Measurements from ENCODE around the gene CAPNS1. TPM values are rescaled to one million over a fixed set of nuclear protein-coding genes. Genes with fewer than 3 reads are reported as not detected.

The CAPNS1 gene
- total and polyA plus RNA-seq, 8 donors: 93.7 to 575 (median 153) TPM

DNA sequence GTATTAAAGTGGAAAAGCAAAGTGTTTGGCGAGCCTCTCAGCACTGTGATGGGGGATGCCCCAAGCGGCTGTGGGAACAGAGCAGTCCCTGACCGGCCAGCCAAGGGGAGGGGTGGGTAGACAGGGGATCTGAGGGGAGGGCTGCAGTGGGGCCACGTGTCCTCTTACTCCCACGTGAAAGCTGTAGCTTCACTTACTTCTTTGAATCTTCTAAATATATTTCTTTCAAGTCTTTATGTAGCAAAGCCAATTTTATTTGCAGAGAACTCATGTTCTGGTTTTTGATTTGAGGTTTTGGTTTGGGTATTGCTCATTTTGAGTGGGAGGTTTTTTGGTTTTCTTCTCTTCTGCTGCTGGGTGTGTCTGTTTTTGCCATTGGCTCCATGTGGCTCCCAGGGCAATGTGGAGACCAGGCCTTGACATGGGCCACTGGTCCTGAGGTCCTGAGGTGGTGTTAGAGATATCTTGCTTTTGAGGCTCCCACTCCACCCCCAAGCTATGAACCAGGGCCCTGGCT, 46.7 kb upstream of the CAPNS1 start:
- Histone ChIP-seq H3K4me3 (no peak overlapping the region), H3K9me3 (no peaks in the 10 kb centered on the region), H3K27me3 (no peaks in the 10 kb centered on the region), H3K36me3 (peaks cover 0 to 5% (median 0%) of the 10 kb centered on the region in 4 donors), H3K27ac (no peak overlapping the region), H3K4me1 (no peaks in the 10 kb centered on the region)
- WGBS, 5 donors: 76 to 90% (median 85%) methylated on average over 5 of the region's 5 CpGs
- no peak for TF ChIP-seq EP300 (IDR thresholded peaks at IDR 0.05)
- no peak for TF ChIP-seq POLR2A (IDR thresholded peaks at IDR 0.05)
- TF ChIP-seq POLR2AphosphoS5 (IDR thresholded peaks at IDR 0.05): no peak
- TF ChIP-seq, protein P1, sequence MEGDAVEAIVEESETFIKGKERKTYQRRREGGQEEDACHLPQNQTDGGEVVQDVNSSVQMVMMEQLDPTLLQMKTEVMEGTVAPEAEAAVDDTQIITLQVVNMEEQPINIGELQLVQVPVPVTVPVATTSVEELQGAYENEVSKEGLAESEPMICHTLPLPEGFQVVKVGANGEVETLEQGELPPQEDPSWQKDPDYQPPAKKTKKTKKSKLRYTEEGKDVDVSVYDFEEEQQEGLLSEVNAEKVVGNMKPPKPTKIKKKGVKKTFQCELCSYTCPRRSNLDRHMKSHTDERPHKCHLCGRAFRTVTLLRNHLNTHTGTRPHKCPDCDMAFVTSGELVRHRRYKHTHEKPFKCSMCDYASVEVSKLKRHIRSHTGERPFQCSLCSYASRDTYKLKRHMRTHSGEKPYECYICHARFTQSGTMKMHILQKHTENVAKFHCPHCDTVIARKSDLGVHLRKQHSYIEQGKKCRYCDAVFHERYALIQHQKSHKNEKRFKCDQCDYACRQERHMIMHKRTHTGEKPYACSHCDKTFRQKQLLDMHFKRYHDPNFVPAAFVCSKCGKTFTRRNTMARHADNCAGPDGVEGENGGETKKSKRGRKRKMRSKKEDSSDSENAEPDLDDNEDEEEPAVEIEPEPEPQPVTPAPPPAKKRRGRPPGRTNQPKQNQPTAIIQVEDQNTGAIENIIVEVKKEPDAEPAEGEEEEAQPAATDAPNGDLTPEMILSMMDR (IDR thresholded peaks at IDR 0.05): no peak
- DNase-seq: no peak
- intact Hi-C loops (cut with DNase I; ENCODE audit: low total_unique reads): no loop called here

GRCh38 chr19:36093687-36094086, 46.2 kb upstream of the CAPNS1 start:
- DNase-seq: no peak
- no peak for TF ChIP-seq POLR2A (IDR thresholded peaks at IDR 0.05)
- TF ChIP-seq EP300 (IDR thresholded peaks at IDR 0.05): no peak
- TF ChIP-seq, protein P1 (IDR thresholded peaks at IDR 0.05): no peak
- no peak for TF ChIP-seq POLR2AphosphoS5 (IDR thresholded peaks at IDR 0.05)
- Histone ChIP-seq H3K9me3 (no peaks in the 10 kb centered on the region), H3K4me1 (no peaks in the 10 kb centered on the region), H3K27ac (no peak overlapping the region), H3K4me3 (no peak overlapping the region), H3K36me3 (peaks cover 0 to 5% (median 0%) of the 10 kb centered on the region in 4 donors), H3K27me3 (no peaks in the 10 kb centered on the region)
- intact Hi-C loops (cut with DNase I; ENCODE audit: low total_unique reads): no loop called here
- 67 to 90% (median 81%) methylated on average over 5 to 6 of the region's 6 CpGs for WGBS, 5 donors

- peaks cover 0 to 5% (median 0%) of the 10 kb centered on the region in 4 donors for H3K36me3 ChIP-seq
- intact Hi-C loops (cut with DNase I; ENCODE audit: low total_unique reads): no loop called here
- no peak for DNase-seq
- H3K4me3 ChIP-seq: no peak overlapping the region
- WGBS, 5 donors: 85 to 94% (median 91%) methylated on average over 6 of the region's 6 CpGs
- H3K27me3 ChIP-seq: no peaks in the 10 kb centered on the region
- TF ChIP-seq POLR2AphosphoS5 (IDR thresholded peaks at IDR 0.05) (no peak), EP300 (IDR thresholded peaks at IDR 0.05) (no peak), POLR2A (IDR thresholded peaks at IDR 0.05) (no peak)
- TF ChIP-seq, protein P1 (IDR thresholded peaks at IDR 0.05): no peak
- H3K9me3 ChIP-seq: no peaks in the 10 kb centered on the region
- no peak overlapping the region for H3K27ac ChIP-seq
- no peaks in the 10 kb centered on the region for H3K4me1 ChIP-seq
Observed at GRCh38 chr19:36097036-36097435, 42.8 kb upstream of the CAPNS1 start.

- H3K27me3 ChIP-seq: no peaks in the 10 kb centered on the region
- no peak overlapping the region for H3K4me3 ChIP-seq
- H3K4me1 ChIP-seq: no peaks in the 10 kb centered on the region
- peaks cover 0 to 7% (median under 1%) of the 10 kb centered on the region in 4 donors for H3K36me3 ChIP-seq
- no peak for DNase-seq
- WGBS, 5 donors: 89 to 95% (median 92%) methylated on average over 15 to 19 of the region's 19 CpGs
- H3K9me3 ChIP-seq: no peaks in the 10 kb centered on the region
- intact Hi-C loops (cut with DNase I; ENCODE audit: low total_unique reads): no loop called here
- TF ChIP-seq EP300 (IDR thresholded peaks at IDR 0.05) (no peak), POLR2A (IDR thresholded peaks at IDR 0.05) (no peak), POLR2AphosphoS5 (IDR thresholded peaks at IDR 0.05) (no peak)
- TF ChIP-seq, protein P1 (IDR thresholded peaks at IDR 0.05): no peak
- H3K27ac ChIP-seq: no peak overlapping the region
Observed at GRCh38 chr19:36099166-36099785, 40.6 kb upstream of the CAPNS1 start.

Measured in stomach (tissue), 9 donors.